Activated naive CD4-positive, alpha-beta T cell treated with anti-CD3 and anti-CD28 coated beads, Interleukin-2, amount 10 ng/mL, durations not matched to agents 7 days and 5 days (primary cell): Measurements from ENCODE around the gene SYNC.
"Not testable (repeated sequence)": the region's sequence is repeated elsewhere in the genome, so short reads cannot be mapped to it uniquely, and the experiment has no call there.

Source experiments
- CTCF ChIA-PET: fragments of 350-600 bp; sonication (Branson Sonifier 250); formaldehyde crosslinking; loops from one replicate; lab custom pipeline; 2021; ENCODE audit warnings: antibody characterized with exemption; lab: Charles Lee
- DNase-seq: peaks from one replicate; pipeline ENCODE4 v3.0.0-alpha.2; 2020
- H3K27ac Mint-ChIP-seq: one replicate; pipeline ENCODE4 v1.8.0; 2021; ENCODE audit warnings: mild to moderate bottlenecking, moderate library complexity, mixed read lengths
- H3K27me3 Mint-ChIP-seq: one replicate; pipeline ENCODE4 v1.8.0; 2021; ENCODE audit warnings: mild to moderate bottlenecking, mixed read lengths
- H3K36me3 Mint-ChIP-seq: one replicate; pipeline ENCODE4 v1.8.0; 2021; ENCODE audit warnings: mixed read lengths
- H3K4me1 Mint-ChIP-seq: one replicate; pipeline ENCODE4 v1.8.0; 2021; ENCODE audit warnings: mixed read lengths
- H3K4me3 Mint-ChIP-seq: one replicate; pipeline ENCODE4 v1.8.0; 2021; ENCODE audit warnings: mild to moderate bottlenecking, moderate library complexity, mixed read lengths
- H3K9me3 Mint-ChIP-seq: one replicate; pipeline ENCODE4 v1.8.0; 2021; ENCODE audit warnings: mixed read lengths

The SYNC gene

DNA sequence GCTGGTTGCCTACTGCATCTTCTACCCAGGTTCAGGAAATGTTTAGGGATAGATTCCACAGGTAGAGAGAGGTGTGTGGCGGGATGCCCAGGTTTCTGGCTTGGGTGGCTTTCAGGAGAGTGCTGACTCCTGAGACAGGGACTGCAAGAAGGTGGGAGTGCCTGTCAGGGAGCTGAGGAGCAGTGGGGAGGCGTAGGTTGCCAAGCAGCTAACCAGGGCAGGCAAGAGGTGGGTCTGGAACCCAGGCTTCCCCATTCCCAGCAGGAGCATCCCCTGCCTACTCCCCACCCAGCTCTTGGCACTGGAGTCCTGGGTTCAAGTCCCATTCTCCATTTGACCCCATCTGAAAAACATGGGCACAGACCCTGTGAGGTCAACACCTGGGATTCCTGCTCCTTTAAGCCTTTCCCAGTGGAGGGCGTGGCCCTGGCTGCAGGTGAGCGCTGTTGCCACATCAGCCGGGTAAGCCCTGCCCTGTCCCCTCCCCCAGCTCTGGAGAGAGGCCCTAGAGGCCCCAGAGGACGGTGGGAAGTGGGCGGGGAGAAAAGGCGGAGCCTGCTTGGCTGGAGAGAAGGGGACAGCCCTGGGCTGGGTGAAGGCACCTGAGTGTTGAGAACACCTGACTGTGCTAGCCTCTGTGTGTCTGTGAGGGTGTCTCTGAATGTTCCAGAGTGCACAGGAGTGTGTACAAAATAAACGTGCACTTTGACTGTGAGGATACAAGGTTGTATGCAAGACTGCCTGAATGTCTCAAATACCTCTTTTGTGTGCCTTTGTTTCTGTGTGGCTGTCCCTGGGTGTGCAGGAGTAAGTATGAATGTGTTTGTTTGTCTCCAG, 14.0 kb upstream of the SYNC start:
- Mint-ChIP-seq H3K27me3 (peaks cover 67% of the 10 kb centered on the region), H3K4me3 (no peak overlapping the region), H3K27ac (no peak overlapping the region), H3K9me3 (no peaks in the 10 kb centered on the region), H3K36me3 (no peaks in the 10 kb centered on the region), H3K4me1 (peaks cover 14% of the 10 kb centered on the region)
- peak; percentile 80 for DNase-seq
- CTCF ChIA-PET = interaction anchor here (0.8 to 10.7 kb wide), 2 partner anchors 57 to 155 kb away, joined by 3 to 204 read pairs; no protein-coding TSS in a partner anchor

DNA sequence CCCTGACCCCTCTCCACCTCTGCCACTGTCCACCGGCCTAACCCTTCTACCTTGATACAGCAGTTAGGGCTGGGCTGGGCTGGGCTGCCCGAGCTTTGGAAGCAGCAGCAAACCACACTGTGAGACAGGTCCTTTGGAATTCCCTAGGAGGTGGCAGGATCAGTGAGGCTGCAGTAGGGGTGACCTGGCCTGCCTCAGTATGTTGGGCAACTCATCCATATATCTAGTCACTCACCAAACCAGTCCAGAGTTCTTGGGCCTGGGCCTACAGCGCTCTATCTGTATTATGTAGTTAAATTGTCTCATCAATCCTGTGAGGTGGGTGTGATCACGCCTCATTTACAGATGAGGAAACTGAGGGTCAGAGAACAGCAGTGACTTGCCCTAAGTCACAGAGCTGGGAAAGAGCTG, 13.3 kb upstream of the SYNC start:
- CTCF ChIA-PET = interaction anchor here (0.8 to 10.7 kb wide), 2 partner anchors 57 to 156 kb away, joined by 3 to 204 read pairs; no protein-coding TSS in a partner anchor
- Mint-ChIP-seq H3K4me1 (peaks cover 14% of the 10 kb centered on the region), H3K4me3 (no peak overlapping the region), H3K27me3 (peaks cover 61% of the 10 kb centered on the region), H3K9me3 (no peaks in the 10 kb centered on the region), H3K27ac (no peak overlapping the region), H3K36me3 (no peaks in the 10 kb centered on the region)
- no peak for DNase-seq

DNA sequence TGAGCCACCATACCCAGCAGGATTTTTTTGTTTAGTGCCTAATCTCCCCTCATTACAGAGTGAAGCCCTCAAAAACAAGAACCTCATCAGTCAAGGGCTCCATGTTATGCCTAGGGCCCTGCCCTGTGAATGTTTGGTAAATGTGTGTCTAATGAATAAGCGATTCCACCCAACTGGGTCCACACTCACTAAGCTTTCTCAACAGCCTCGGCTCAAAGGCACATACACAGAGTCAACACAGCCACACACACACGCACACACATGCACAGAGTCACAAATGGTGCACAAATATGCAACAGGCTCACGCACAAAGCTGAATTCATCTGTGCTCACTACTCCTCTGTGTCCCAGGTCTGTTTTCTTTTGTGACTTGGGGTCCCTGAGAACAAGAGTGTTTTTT, 11.7 kb upstream of the SYNC start:
- CTCF ChIA-PET = interaction anchor here (3.9 to 10.7 kb wide), 2 partner anchors 59 to 160 kb away, joined by 66 to 204 read pairs; no protein-coding TSS in a partner anchor
- Mint-ChIP-seq H3K36me3 (no peaks in the 10 kb centered on the region), H3K4me3 (no peak overlapping the region), H3K27ac (no peak overlapping the region), H3K27me3 (peaks cover 45% of the 10 kb centered on the region), H3K9me3 (no peaks in the 10 kb centered on the region), H3K4me1 (peaks cover 14% of the 10 kb centered on the region)
- DNase-seq = no peak

DNA sequence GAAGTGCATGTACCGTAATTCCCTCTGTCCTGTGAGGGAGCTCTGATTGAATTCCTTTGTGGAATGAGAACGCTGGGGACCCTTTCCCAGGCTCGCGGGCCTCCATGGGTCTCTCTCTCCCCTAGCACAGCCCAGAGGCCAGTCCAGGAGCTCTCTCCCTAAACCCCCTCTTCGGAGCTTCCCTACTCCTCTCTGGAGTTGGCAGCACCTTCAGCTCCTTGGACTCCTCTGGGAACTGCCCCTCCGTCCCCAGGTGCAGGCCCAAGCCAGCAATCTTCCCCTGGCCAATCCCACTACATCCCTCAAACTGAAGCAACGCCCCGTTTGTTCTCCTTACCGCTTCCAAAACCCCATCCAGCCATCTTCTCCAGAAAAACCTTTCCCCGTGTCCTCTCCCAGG, 10.5 kb upstream of the SYNC start:
- no peak overlapping the region for H3K27ac Mint-ChIP-seq
- DNase-seq = no peak
- CTCF ChIA-PET = interaction anchor here (0.6 to 10.7 kb wide), 23 partner anchors 8 to 743 kb away, joined by 3 to 204 read pairs (median 6); partner anchors contain the start of gene SYNC
- no peak overlapping the region for H3K4me3 Mint-ChIP-seq
- no peaks in the 10 kb centered on the region for H3K36me3 Mint-ChIP-seq
- no peaks in the 10 kb centered on the region for H3K9me3 Mint-ChIP-seq
- H3K27me3 Mint-ChIP-seq = peaks cover 37% of the 10 kb centered on the region
- H3K4me1 Mint-ChIP-seq = peaks cover 14% of the 10 kb centered on the region

DNA sequence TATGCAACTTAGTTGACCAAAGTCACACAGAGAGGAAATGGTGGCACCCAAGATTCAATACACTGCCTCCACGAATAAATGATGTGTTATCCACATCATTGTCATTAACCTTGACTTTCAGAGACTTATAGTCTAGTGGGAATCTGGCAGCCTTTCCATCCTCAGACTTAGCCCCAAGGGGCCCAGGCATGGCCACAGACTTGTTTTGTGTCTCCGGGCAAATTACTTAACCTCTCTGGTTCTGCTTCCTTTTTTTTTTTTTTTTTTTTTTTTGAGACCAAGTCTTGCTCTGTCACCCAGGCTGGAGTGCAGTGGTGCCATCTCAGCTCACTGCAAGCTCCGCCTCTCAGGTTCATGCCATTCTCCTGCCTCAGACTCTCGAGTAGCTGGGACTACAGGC, 8.7 kb upstream of the SYNC start:
- H3K27ac Mint-ChIP-seq, H3K4me3 Mint-ChIP-seq, H3K36me3 Mint-ChIP-seq, H3K9me3 Mint-ChIP-seq, H3K4me1 Mint-ChIP-seq, DNase-seq: not testable (repeated sequence)
- CTCF ChIA-PET = interaction anchor here (0.6 to 10.7 kb wide), 10 partner anchors 8 to 691 kb away, joined by 3 to 204 read pairs (median 9); partner anchors contain the start of gene SYNC
- peaks cover 45% of the 10 kb centered on the region for H3K27me3 Mint-ChIP-seq

DNA sequence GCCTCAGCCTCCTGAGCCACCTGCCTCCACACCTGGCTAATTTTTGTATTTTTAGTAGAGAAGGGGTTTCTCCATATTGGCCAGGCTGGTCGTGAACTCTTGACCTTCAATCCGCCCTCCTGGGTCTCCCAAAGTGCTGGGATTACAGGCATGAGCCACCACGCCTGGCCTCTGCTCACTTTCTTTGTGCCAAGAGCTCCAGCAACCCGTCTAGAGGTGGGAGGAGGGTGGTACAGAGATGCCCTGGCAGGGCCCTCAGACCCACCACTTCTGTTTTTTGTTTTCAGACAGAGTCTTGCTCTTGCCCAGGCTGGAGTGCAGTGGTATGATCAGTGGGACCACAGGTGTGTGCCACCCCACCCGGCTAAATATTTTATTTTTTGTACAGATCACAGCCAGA, 6.9 kb upstream of the SYNC start:
- no peaks in the 10 kb centered on the region for H3K9me3 Mint-ChIP-seq
- DNase-seq = no peak
- H3K4me3 Mint-ChIP-seq = no peak overlapping the region
- H3K4me1 Mint-ChIP-seq = peaks cover 2% of the 10 kb centered on the region
- CTCF ChIA-PET = interaction anchor here (1.1 to 10.7 kb wide), 3 partner anchors 64 to 166 kb away, joined by 3 to 204 read pairs (median 4); no protein-coding TSS in a partner anchor
- peaks cover 50% of the 10 kb centered on the region for H3K27me3 Mint-ChIP-seq
- H3K27ac Mint-ChIP-seq = no peak overlapping the region
- H3K36me3 Mint-ChIP-seq = no peaks in the 10 kb centered on the region

DNA sequence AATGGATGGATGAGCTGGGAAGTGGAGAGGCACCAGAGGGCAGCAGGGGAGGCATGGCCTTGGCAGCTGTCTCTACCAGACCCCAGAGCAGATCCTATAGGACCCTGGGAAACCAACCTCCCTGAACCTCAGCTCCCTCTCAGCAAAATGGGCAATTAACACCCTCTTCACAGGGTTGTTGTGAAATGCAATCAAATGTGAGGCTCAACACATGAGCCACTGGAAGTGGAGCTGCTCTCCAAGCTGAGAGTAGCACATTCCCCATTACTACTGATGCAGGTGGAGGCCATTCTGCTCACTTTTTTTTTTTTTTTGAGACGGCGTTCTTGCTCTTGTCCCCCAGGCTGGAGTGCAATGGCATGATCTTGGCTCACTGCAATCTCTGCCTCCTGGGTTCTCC, 6.5 kb upstream of the SYNC start:
- no peaks in the 10 kb centered on the region for H3K9me3 Mint-ChIP-seq
- peaks cover 2% of the 10 kb centered on the region for H3K4me1 Mint-ChIP-seq
- H3K27me3 Mint-ChIP-seq = peaks cover 52% of the 10 kb centered on the region
- CTCF ChIA-PET = interaction anchor here (1.1 to 10.7 kb wide), 3 partner anchors 64 to 166 kb away, joined by 3 to 204 read pairs (median 4); no protein-coding TSS in a partner anchor
- no peak overlapping the region for H3K27ac Mint-ChIP-seq
- no peak overlapping the region for H3K4me3 Mint-ChIP-seq
- DNase-seq = no peak
- H3K36me3 Mint-ChIP-seq = no peaks in the 10 kb centered on the region

DNA sequence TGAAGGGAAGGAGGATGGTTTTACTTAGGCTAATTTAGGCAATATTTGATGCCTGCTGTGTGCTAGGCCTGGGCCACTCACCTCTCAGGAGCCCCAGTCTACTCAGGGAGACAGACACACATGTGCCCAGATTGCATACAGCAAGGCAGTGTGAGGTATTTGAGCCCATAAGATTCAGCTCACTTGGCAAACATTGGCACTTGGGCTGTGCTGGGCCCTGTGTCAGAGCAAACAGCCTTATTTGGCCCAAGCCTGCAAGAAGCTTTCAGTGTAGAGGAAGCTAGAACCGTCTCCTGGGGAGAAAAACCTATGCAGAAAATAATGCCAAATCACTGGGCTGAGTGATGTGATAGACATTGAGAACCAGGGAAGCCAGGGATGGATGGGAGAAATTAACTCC, 3.9 kb upstream of the SYNC start:
- DNase-seq = no peak
- CTCF ChIA-PET = interaction anchor here (0.8 to 2.1 kb wide), 6 partner anchors 66 to 186 kb away, joined by 3 to 8 read pairs (median 5); no protein-coding TSS in a partner anchor
- H3K4me1 Mint-ChIP-seq = peaks cover 10% of the 10 kb centered on the region
- H3K36me3 Mint-ChIP-seq = peaks cover 1% of the 10 kb centered on the region
- no peak overlapping the region for H3K4me3 Mint-ChIP-seq
- no peaks in the 10 kb centered on the region for H3K9me3 Mint-ChIP-seq
- peaks cover 61% of the 10 kb centered on the region for H3K27me3 Mint-ChIP-seq
- no peak overlapping the region for H3K27ac Mint-ChIP-seq

DNA sequence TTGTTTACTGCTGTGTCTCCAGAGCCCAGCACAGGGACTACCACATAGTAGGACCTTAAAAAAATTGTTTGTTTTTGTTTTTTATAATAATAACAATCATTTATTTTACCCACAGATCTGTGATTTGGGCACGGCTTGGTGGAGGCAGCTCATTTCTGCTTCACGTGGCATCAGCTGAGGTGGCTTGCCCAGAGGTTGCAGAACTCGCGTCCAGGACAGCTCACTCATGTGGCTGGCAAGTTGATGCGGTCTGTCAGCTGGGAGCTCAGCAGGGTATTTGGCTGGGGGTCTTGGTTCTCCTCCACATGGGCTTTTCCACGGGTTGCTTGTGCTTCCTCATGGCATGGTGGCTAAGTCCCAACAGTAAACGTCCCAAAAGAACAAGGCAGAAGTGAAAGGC, 2.9 kb upstream of the SYNC start:
- no peak overlapping the region for H3K27ac Mint-ChIP-seq

DNA sequence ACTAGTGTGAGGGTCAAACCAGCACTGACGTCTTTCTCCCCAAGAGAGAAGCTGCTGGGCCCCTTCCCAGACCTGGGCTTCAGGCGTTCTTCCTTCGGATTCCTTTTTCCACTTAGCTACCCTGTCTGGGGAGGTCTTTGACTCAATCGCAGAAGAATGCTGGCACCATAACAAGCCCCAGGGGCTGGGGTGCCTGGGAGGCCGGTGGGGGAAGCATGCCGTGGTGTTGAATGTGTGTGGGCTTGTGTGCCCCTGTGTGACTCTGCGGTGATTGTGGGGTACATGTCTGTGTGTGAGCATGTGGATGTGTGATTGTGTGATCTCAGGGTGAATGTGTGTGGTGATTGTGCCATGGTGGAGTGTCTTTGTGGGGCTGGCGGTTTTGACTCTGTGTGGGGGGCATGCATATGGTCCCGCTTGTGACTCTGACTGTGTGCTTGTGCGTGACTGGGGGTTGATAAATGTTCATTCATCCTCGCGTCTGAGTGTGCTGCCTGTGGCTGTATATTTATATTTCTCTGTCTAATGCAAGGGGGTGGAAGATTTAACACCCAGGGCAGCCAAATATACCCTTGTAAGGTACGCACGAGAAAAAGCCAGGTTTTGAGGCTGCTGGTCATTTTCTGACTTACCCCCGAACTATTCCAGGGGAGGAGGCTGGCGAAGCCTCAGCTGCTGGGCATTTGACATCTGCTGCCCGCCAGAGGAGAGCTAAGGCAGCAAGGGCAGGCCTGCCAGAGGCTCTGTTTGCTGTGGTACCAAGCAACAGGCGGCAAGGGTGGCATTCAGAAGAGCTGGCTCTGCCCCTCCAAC, 1.1 kb upstream of the SYNC start:
- Mint-ChIP-seq H3K27me3 (peaks cover 83% of the 10 kb centered on the region), H3K27ac (no peak overlapping the region), H3K36me3 (peaks cover 1% of the 10 kb centered on the region), H3K4me3 (no peak overlapping the region), H3K4me1 (peaks cover 10% of the 10 kb centered on the region), H3K9me3 (no peaks in the 10 kb centered on the region)
- CTCF ChIA-PET = interaction anchor here (3.4 kb wide), 1 partner anchor 9 kb away, joined by 13 read pairs; no protein-coding TSS in a partner anchor
- no peak for DNase-seq

More for the DNA sequence above, 2.9 kb upstream of the SYNC start:
- peaks cover 1% of the 10 kb centered on the region for H3K36me3 Mint-ChIP-seq
- CTCF ChIA-PET = interaction anchor here (0.8 to 2.1 kb wide), 5 partner anchors 67 to 171 kb away, joined by 3 to 8 read pairs (median 5); no protein-coding TSS in a partner anchor
- DNase-seq = no peak
- H3K9me3 Mint-ChIP-seq = no peaks in the 10 kb centered on the region
- peaks cover 10% of the 10 kb centered on the region for H3K4me1 Mint-ChIP-seq
- H3K4me3 Mint-ChIP-seq = no peak overlapping the region
- H3K27me3 Mint-ChIP-seq = peaks cover 71% of the 10 kb centered on the region

DNA sequence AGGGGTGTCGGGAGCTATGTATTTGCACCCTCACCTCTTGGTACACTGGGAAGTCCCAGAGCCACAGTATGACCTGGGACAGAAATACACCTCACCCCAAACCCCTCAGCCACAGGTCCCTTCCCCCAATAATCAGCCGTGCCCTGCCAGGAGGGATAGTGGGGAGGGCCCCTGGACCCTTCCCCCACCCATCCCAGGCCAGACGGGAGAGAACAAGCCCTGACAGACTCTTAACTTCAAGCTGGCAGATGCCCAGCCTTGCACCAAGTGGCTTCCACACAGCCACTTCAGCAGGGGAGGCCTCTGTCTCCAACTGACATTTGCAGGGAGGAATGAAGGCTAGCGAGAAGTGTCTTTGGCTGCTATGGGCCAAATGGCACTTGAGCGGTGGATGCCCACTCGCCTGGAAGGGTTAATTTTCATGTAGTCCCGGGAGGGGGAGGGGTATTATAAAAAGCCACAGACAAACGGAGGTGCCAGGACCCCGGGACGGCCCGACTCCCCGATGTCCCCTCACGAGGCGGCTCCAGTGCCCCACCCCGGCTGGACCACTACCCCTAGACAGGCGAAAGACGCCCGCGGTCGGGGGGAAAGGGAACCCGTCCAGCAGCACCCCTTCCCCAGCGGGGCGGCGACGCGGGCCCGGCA, 495 bp downstream of the SYNC start:
- CTCF ChIA-PET = interaction anchor here (1.1 to 3.4 kb wide), 2 partner anchors 10 to 184 kb away, joined by 4 to 13 read pairs; no protein-coding TSS in a partner anchor
- Mint-ChIP-seq H3K4me1 (peaks cover 10% of the 10 kb centered on the region), H3K9me3 (no peaks in the 10 kb centered on the region), H3K27me3 (peaks cover 81% of the 10 kb centered on the region), H3K27ac (no peak overlapping the region), H3K36me3 (peaks cover 1% of the 10 kb centered on the region), H3K4me3 (peak overlapping the region; percentile 3)
- DNase-seq = no peak

DNA sequence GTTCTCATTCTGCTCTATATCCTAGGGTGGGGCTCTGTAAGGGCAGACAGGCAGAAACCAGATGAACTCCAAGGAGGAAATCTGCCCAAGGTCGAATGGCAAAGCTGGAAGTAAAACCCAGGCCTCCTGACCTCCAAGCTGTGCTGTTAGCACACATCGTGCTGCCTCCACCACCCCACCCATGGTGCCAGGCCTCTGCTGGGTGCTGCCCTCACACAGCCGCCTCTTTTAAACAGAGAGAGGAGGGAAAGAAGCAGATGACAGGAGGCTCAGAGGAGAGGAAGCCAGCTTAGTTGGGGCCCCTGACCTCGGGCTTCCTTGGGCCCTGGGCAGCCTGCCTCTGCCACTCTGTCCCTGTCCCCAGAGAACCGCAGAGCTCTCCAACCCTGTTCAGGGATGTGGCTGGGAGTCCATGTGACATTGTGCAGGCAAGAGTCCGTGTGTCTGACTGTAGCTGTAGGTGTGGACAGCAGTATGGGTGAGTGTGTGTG, 1.1 kb downstream of the SYNC start:
- Mint-ChIP-seq H3K9me3 (no peaks in the 10 kb centered on the region), H3K4me1 (peaks cover 10% of the 10 kb centered on the region), H3K36me3 (peaks cover 1% of the 10 kb centered on the region), H3K4me3 (no peak overlapping the region), H3K27ac (no peak overlapping the region), H3K27me3 (peaks cover 75% of the 10 kb centered on the region)
- no peak for DNase-seq
- CTCF ChIA-PET = interaction anchor here (1.1 to 3.4 kb wide), 2 partner anchors 11 to 184 kb away, joined by 4 to 13 read pairs; no protein-coding TSS in a partner anchor

DNA sequence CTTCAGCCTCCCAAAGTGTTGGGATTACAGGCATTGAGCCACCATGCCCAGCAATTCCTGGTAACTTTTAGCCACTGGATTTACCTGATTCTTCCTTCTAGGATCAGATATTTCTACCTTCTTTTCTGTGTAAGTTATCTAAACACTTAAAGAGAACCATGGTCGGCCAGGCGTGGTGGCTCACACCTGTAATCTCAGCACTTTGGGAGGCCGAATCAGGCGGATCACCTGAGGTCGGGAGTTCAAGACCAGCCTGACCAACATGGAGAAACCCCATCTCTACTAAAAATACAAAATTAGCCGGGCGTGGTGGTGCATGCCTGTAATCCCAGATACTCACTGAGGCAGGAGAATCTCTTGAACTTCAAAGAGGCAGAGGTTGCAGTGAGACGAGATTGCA, 5.6 kb downstream of the SYNC start:
- DNase-seq, CTCF ChIA-PET, H3K9me3 Mint-ChIP-seq, H3K4me3 Mint-ChIP-seq, H3K27ac Mint-ChIP-seq, H3K36me3 Mint-ChIP-seq: not testable (repeated sequence)
- Mint-ChIP-seq H3K27me3 (peaks cover 42% of the 10 kb centered on the region), H3K4me1 (peaks cover 15% of the 10 kb centered on the region)
